C4-2B (cell line): ENCODE results near the gene UGT3A1.
A peak's percentile ranks its signal among the peaks of the same experiment; 100 is the strongest.

ENCODE experiments used
- CTCF ChIP-seq: fragments of 450-650 bp; conservative IDR thresholded peaks from 2 replicates; pipeline ENCODE4 v1.5.1; 2017; ENCODE audit warnings: mild to moderate bottlenecking
- ZFX ChIP-seq: fragments of 450-650 bp; IDR thresholded peaks from 2 replicates; pipeline ENCODE4 v1.6.1; 2017

GRCh38 chr5:35963381-35963843, 27.8 kb downstream of the UGT3A1 start:
- TF ChIP-seq CTCF (peak; percentile 98), ZFX (no peak)
